NOMO-1 treated with dmso at 0.1 percent for 144 hours (cell line): ENCODE data around the gene HACE1.
A peak's percentile ranks its signal among the peaks of the same experiment; 100 is the strongest.
"Not testable (repeated sequence)": the region's sequence is repeated elsewhere in the genome, so short reads cannot be mapped to it uniquely, and the experiment has no call there.

ENCODE experiments used
- DNase-seq: peaks from one replicate; lab custom pipeline; 2025; ENCODE audit not compliant: unreplicated experiment; lab: John Stamatoyannopoulos, UW

The HACE1 gene

GRCh38 chr6:104835782-104836181, 23.9 kb downstream of the HACE1 start:
- no peak for DNase-seq

- DNase-seq = no peak
These were observed 30.3 kb downstream of the HACE1 start for GRCh38 chr6:104829183-104829958.

- no peak for DNase-seq
These were observed 31.2 kb downstream of the HACE1 start for GRCh38 chr6:104828478-104828877.

- DNase-seq = not testable (repeated sequence)
These were observed 38.9 kb downstream of the HACE1 start for GRCh38 chr6:104820820-104821219.

GRCh38 chr6:104816125-104816524, 43.6 kb downstream of the HACE1 start:
- no peak for DNase-seq

GRCh38 chr6:104814743-104815142, 45.0 kb downstream of the HACE1 start:
- no peak for DNase-seq

- no peak for DNase-seq
These were observed 46.2 kb downstream of the HACE1 start for GRCh38 chr6:104813552-104813951.

- DNase-seq = no peak
These were observed 50.6 kb downstream of the HACE1 start for GRCh38 chr6:104809116-104809515.

- DNase-seq = not testable (repeated sequence)
These were observed 54.4 kb downstream of the HACE1 start for GRCh38 chr6:104805335-104805734.

- no peak for DNase-seq
These were observed 60.5 kb downstream of the HACE1 start for GRCh38 chr6:104799134-104799657.

GRCh38 chr6:104796031-104796785, 63.5 kb downstream of the HACE1 start:
- DNase-seq = no peak

GRCh38 chr6:104795363-104795762, 64.4 kb downstream of the HACE1 start:
- no peak for DNase-seq

- DNase-seq = peak; percentile 33
These were observed 69.9 kb downstream of the HACE1 start for GRCh38 chr6:104789770-104790190.

- DNase-seq = no peak
These were observed 71.3 kb downstream of the HACE1 start for GRCh38 chr6:104788400-104788799.

- no peak for DNase-seq
These were observed 72.4 kb downstream of the HACE1 start for GRCh38 chr6:104787305-104787704.

- no peak for DNase-seq
These were observed 74.8 kb downstream of the HACE1 start for GRCh38 chr6:104784884-104785283.

GRCh38 chr6:104771258-104771832, 88.4 kb downstream of the HACE1 start:
- DNase-seq = no peak

- DNase-seq = no peak
These were observed 90.8 kb downstream of the HACE1 start for GRCh38 chr6:104768906-104769305.

GRCh38 chr6:104766595-104766994, 93.1 kb downstream of the HACE1 start:
- no peak for DNase-seq

GRCh38 chr6:104754788-104755409, 104.8 kb downstream of the HACE1 start:
- no peak for DNase-seq

GRCh38 chr6:104753251-104753650, 106.5 kb downstream of the HACE1 start:
- DNase-seq = no peak
